Neural progenitor cell (in vitro differentiated cells): ENCODE data around the gene NXPH3. TPM values are rescaled to one million over a fixed set of nuclear protein-coding genes. Genes with fewer than 3 reads are reported as not detected.

Source experiments
- DNase-seq: peaks from one replicate; pipeline ENCODE4 v3.0.0-alpha.2; 2016; ENCODE audit warnings: low spot score
- H2AFZ ChIP-seq: fragments of 200-600 bp; sonication (generic); replicated peaks from 2 replicates; pipeline ENCODE4 v1.6.1; 2016; ENCODE audit warnings: antibody characterized with exemption
- H3F3A ChIP-seq: fragments of 200-600 bp; sonication (generic); 2 replicates; pipeline ENCODE4 v1.6.1; 2016; ENCODE audit warnings: antibody characterized with exemption, low read depth
- H3K27ac ChIP-seq: fragments of 200-600 bp; sonication (generic); 2 replicates; pipeline ENCODE4 v1.5.1; 2016; ENCODE audit warnings: mild to moderate bottlenecking
- H3K27me3 ChIP-seq: fragments of 200-600 bp; sonication (generic); 2 replicates; pipeline ENCODE4 v1.6.1; 2016; ENCODE audit warnings: mild to moderate bottlenecking, moderate library complexity
- H3K36me3 ChIP-seq: fragments of 200-600 bp; sonication (generic); 2 replicates; pipeline ENCODE4 v1.5.1; 2016
- H3K4me1 ChIP-seq: fragments of 200-600 bp; sonication (generic); 2 replicates; pipeline ENCODE4 v1.6.1; 2016; ENCODE audit warnings: mixed run types
- H3K4me2 ChIP-seq: fragments of 200-600 bp; sonication (generic); 2 replicates; pipeline ENCODE4 v1.6.1; 2016
- H3K4me3 ChIP-seq: fragments of 200-600 bp; sonication (generic); 2 replicates; pipeline ENCODE4 v1.5.1; 2016
- H3K79me2 ChIP-seq: fragments of 200-600 bp; sonication (generic); 2 replicates; pipeline ENCODE4 v1.6.1; 2016; ENCODE audit warnings: low read depth
- H3K9ac ChIP-seq: fragments of 200-600 bp; sonication (generic); 2 replicates; pipeline ENCODE4 v1.6.1; 2016
- H3K9me3 ChIP-seq: fragments of 200-600 bp; sonication (generic); 2 replicates; pipeline ENCODE4 v1.5.1; 2016; ENCODE audit warnings: low read depth
- H4K20me1 ChIP-seq: fragments of 200-600 bp; sonication (generic); 2 replicates; pipeline ENCODE4 v1.6.1; 2016; ENCODE audit warnings: low read depth
- H3K27ac Mint-ChIP-seq: 3 replicates; pipeline ENCODE4 v1.8.0; 2021; ENCODE audit warnings: mixed read lengths
- H3K27me3 Mint-ChIP-seq: 2 replicates; pipeline ENCODE4 v1.8.0; 2022; ENCODE audit warnings: low read depth, mild to moderate bottlenecking, inconsistent platforms, moderate library complexity, mixed read lengths; ENCODE audit not compliant: insufficient read depth
- H3K36me3 Mint-ChIP-seq: 3 replicates; pipeline ENCODE4 v1.8.0; 2021; ENCODE audit warnings: mixed read lengths
- H3K4me1 Mint-ChIP-seq: 3 replicates; pipeline ENCODE4 v1.8.0; 2021; ENCODE audit warnings: mixed read lengths
- H3K4me3 Mint-ChIP-seq: 3 replicates; pipeline ENCODE4 v1.8.0; 2021; ENCODE audit warnings: mild to moderate bottlenecking, moderate library complexity, mixed read lengths
- H3K9me3 Mint-ChIP-seq: 3 replicates; pipeline ENCODE4 v1.8.0; 2020; ENCODE audit warnings: mixed read lengths
- EZH2 ChIP-seq: fragments of 200-600 bp; sonication (generic); IDR thresholded peaks from 2 replicates; pipeline ENCODE4 v1.6.1; 2017; ENCODE audit warnings: antibody characterized with exemption, mild to moderate bottlenecking, moderate library complexity
- EZH2phosphoT487 ChIP-seq: fragments of 200-600 bp; sonication (generic); IDR thresholded peaks from 2 replicates; pipeline ENCODE4 v1.6.1; 2017; ENCODE audit warnings: antibody characterized with exemption
- total RNA-seq: library from RNA; depleted of rRNA; stranded (reverse); fragments of >200 nt; gene quantifications from 2 replicates; pipeline ENCODE4 v1.2.3, GENCODE V29; 2015; ENCODE audit warnings: low replicate concordance
- TF ChIP-seq, protein P1 (sequence below): fragments of 200-600 bp; sonication (generic); IDR thresholded peaks from 2 replicates; pipeline ENCODE4 v1.5.1; 2017; ENCODE audit warnings: antibody characterized with exemption, mild to moderate bottlenecking

The NXPH3 gene
- total RNA-seq, 1 donor from 2014 or later, result 3.6 TPM

DNA sequence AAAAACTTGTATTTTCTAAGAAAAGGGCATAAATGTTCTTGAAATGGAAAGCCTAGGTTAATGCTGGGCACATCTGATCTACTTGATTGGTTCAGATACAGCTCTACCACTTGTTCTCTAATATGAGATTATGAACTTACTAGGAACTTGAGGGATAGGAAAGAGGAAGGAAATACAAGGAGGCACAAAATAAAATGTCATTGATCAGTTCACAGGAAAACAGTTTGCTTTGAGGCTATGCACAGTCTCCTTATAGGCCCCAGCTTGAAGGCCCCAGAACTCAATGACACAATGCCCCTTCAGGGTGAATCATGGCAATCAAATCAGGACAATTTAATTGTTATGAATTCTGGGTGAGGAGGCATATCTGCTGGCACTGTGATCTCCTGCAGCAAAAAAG lies 27.1 kb downstream of the NXPH3 start:
- Histone ChIP-seq H3K4me3 (peak overlapping the region; percentile 32), H2AFZ (no peak overlapping the region), H3K79me2 (no peaks in the 10 kb centered on the region), H4K20me1 (peaks cover 34% of the 10 kb centered on the region), H3K9ac (peak overlapping the region; percentile 39), H3K4me2 (peak overlapping the region; percentile 78), H3K4me1 (peaks cover 60% of the 10 kb centered on the region), H3K27ac (peak overlapping the region; percentile 78), H3K36me3 (peaks cover 12% of the 10 kb centered on the region), H3K9me3 (no peaks in the 10 kb centered on the region), H3K27me3 (no peaks in the 10 kb centered on the region), H3F3A (peaks cover 41% of the 10 kb centered on the region)
- Mint-ChIP-seq H3K27me3 (no peaks in the 10 kb centered on the region), H3K36me3 (peaks cover 25% of the 10 kb centered on the region), H3K9me3 (no peaks in the 10 kb centered on the region), H3K4me3 (no peak overlapping the region), H3K4me1 (no peaks in the 10 kb centered on the region), H3K27ac (no peak overlapping the region)
- no peak for DNase-seq
- TF ChIP-seq, protein P1, sequence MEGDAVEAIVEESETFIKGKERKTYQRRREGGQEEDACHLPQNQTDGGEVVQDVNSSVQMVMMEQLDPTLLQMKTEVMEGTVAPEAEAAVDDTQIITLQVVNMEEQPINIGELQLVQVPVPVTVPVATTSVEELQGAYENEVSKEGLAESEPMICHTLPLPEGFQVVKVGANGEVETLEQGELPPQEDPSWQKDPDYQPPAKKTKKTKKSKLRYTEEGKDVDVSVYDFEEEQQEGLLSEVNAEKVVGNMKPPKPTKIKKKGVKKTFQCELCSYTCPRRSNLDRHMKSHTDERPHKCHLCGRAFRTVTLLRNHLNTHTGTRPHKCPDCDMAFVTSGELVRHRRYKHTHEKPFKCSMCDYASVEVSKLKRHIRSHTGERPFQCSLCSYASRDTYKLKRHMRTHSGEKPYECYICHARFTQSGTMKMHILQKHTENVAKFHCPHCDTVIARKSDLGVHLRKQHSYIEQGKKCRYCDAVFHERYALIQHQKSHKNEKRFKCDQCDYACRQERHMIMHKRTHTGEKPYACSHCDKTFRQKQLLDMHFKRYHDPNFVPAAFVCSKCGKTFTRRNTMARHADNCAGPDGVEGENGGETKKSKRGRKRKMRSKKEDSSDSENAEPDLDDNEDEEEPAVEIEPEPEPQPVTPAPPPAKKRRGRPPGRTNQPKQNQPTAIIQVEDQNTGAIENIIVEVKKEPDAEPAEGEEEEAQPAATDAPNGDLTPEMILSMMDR, result no peak
- TF ChIP-seq EZH2 (no peak), EZH2phosphoT487 (no peak)

DNA sequence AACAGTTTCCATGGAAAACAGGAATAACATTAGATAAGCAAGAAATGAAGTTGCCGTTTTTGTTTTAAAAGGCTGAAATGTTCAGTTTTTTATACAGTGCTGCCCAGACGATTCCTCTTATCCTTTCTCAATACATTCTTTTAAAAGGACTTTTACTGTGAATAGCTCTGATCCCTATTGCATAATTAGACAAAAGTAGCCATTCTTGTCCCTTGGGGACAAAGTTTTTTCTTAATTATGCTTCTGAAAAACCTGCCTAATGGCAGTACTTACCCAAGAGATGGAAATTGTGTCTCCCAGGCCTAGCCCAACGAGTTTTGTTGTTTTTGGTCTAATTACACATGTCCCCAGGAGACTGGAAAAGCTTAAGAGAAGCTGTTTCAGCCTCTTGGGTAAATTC lies 27.6 kb downstream of the NXPH3 start:
- Histone ChIP-seq H3K9ac (no peak overlapping the region), H4K20me1 (peaks cover 32% of the 10 kb centered on the region), H3K4me3 (peak overlapping the region; percentile 32), H3K27ac (peak overlapping the region; percentile 78), H3K4me1 (peaks cover 60% of the 10 kb centered on the region), H3K36me3 (peaks cover 12% of the 10 kb centered on the region), H3K4me2 (peak overlapping the region; percentile 78), H3K79me2 (no peaks in the 10 kb centered on the region), H3K27me3 (no peaks in the 10 kb centered on the region), H2AFZ (no peak overlapping the region), H3K9me3 (no peaks in the 10 kb centered on the region), H3F3A (peaks cover 41% of the 10 kb centered on the region)
- DNase-seq, result no peak
- no peak overlapping the region for H3K4me3 Mint-ChIP-seq
- no peaks in the 10 kb centered on the region for H3K4me1 Mint-ChIP-seq
- H3K27me3 Mint-ChIP-seq, result no peaks in the 10 kb centered on the region
- TF ChIP-seq EZH2, result no peak
- no peak for TF ChIP-seq EZH2phosphoT487
- TF ChIP-seq, protein P1, result no peak
- H3K27ac Mint-ChIP-seq, result no peak overlapping the region
- no peaks in the 10 kb centered on the region for H3K9me3 Mint-ChIP-seq
- H3K36me3 Mint-ChIP-seq, result peaks cover 23% of the 10 kb centered on the region

DNA sequence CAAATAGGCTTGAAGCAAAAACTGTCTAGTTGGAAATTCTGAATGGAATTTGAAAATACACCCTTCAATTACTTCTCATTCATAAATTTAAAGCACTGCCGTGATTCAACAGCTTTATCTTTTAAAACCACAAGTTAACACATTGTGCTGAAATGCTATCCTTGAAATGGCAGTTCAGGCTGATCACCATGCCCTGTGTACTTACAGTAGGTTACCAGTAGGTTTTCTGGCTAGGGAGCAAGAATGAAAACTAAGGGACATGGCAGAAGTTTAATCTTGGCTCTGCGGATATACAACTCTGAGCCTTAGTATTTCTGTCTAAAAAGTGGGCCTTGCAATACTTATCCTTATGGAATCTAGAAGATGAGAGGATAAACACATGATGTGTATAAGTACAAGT lies 28.0 kb downstream of the NXPH3 start:
- peak overlapping the region; percentile 78 for H3K27ac ChIP-seq
- Mint-ChIP-seq H3K9me3 (no peaks in the 10 kb centered on the region), H3K36me3 (peaks cover 22% of the 10 kb centered on the region), H3K4me1 (no peaks in the 10 kb centered on the region), H3K27me3 (no peaks in the 10 kb centered on the region), H3K27ac (no peak overlapping the region), H3K4me3 (no peak overlapping the region)
- H3F3A ChIP-seq, result peaks cover 41% of the 10 kb centered on the region
- no peak for TF ChIP-seq EZH2phosphoT487
- TF ChIP-seq, protein P1, result peak; percentile 29
- peaks cover 60% of the 10 kb centered on the region for H3K4me1 ChIP-seq
- peak overlapping the region; percentile 78 for H3K4me2 ChIP-seq
- H3K9ac ChIP-seq, result no peak overlapping the region
- H3K36me3 ChIP-seq, result peaks cover 12% of the 10 kb centered on the region
- DNase-seq, result no peak
- H3K4me3 ChIP-seq, result peak overlapping the region; percentile 32
- no peaks in the 10 kb centered on the region for H3K79me2 ChIP-seq
- H3K9me3 ChIP-seq, result no peaks in the 10 kb centered on the region
- H2AFZ ChIP-seq, result no peak overlapping the region
- H3K27me3 ChIP-seq, result no peaks in the 10 kb centered on the region
- H4K20me1 ChIP-seq, result peaks cover 31% of the 10 kb centered on the region
